Motor neuron (in vitro differentiated cells): ENCODE results near the gene UMPS. TPM values are rescaled to one million over a fixed set of nuclear protein-coding genes. Genes with fewer than 3 reads are reported as not detected.
"Not testable (repeated sequence)": the region's sequence is repeated elsewhere in the genome, so short reads cannot be mapped to it uniquely, and the experiment has no call there.

ENCODE experiments used
- ATAC-seq, 8 experiments: fragments of 200-7000 bp; cut with Tn5 transposase; replicated peaks in 6 of 8; 2 replicates each; pipeline ENCODE4 v1.8.0; 2021; ENCODE audit warnings: mild to moderate bottlenecking in 8 of 8, moderate library complexity in 8 of 8
- H3K27ac ChIP-seq, 2 donors: fragments of 250-450 bp; sonication (Bioruptor Pico); 2 replicates each; pipeline ENCODE4 v1.9.0; 2021; ENCODE audit warnings: antibody characterized with exemption in 2 of 2, mild to moderate bottlenecking in 2 of 2, moderate library complexity in 1 of 2
- H3K4me1 ChIP-seq, 2 donors: fragments of 250-450 bp; sonication (Bioruptor Pico); replicated peaks in 1 of 2; 2 replicates each; pipeline ENCODE4 v1.6.1; 2021; ENCODE audit warnings: antibody characterized with exemption in 2 of 2, mild to moderate bottlenecking in 2 of 2, moderate library complexity in 1 of 2
- H3K4me3 ChIP-seq, 5 donors: fragments of 250-450 bp; sonication (Bioruptor Pico); 2 replicates each; pipeline ENCODE4 v1.9.0; 2021; ENCODE audit warnings: antibody characterized with exemption in 5 of 5, mild to moderate bottlenecking in 5 of 5, moderate library complexity in 4 of 5
- WGBS, 10 experiments: fragments of 450-650 bp; shearing (Covaris generic); methylation state at CpG; one replicate each; pipeline ENCODE4 v1.0.0; 2022; 5-methylcytosine and 5-hydroxymethylcytosine counted together
- in situ Hi-C, 9 experiments: fragments of 400-800 bp; cut with MboI; loops; one replicate each; pipeline ENCODE4 v1.15.0; 2021; ENCODE audit warnings: low sequenced_read_pairs in 9 of 9, low pct_unique_long_range_greater_than_20kb in 2 of 9; ENCODE audit not compliant: unreplicated experiment in 9 of 9
- total RNA-seq, 8 experiments: library from RNA; unstranded; fragments of 300-600 nt; gene quantifications; 2 replicates each; pipeline versions ENCODE4 v1.2.3 to v1.2.4, GENCODE V29; 2022

Gene UMPS
- total RNA-seq, 8 experiments from 2014 or later: 12.6 to 34.2 (median 24.2) TPM

GRCh38 chr3:124696006-124696405 is 34.2 kb upstream of the UMPS start:
- 62 to 100% (median 89%) methylated on average over 1 to 4 of the region's 4 CpGs; no CpG with 5 or more reads in 3 of the 10 experiments for WGBS, 10 experiments

GRCh38 chr3:124697302-124697701 is 33.0 kb upstream of the UMPS start:
- Histone ChIP-seq H3K4me1 (peaks cover 0 to 6% of the 10 kb centered on the region in 2 donors), H3K27ac (no peak overlapping the region), H3K4me3 (no peak overlapping the region)
- 60 to 100% (median 90%) methylated on average over 1 to 4 of the region's 4 CpGs; no CpG with 5 or more reads in 5 of the 10 experiments for WGBS, 10 experiments
- in situ Hi-C loops: loop anchor here in 3 of 9 experiments (10.0 to 25.0 kb wide), 2 partner anchors 123 to 135 kb away; no protein-coding TSS in a partner anchor
- no peak for ATAC-seq

More at GRCh38 chr3:124696006-124696405, 34.2 kb upstream of the UMPS start:
- no peak for ATAC-seq
- no peak overlapping the region for H3K27ac ChIP-seq
- H3K4me3 ChIP-seq: no peak overlapping the region
- in situ Hi-C loops: loop anchor here in 3 of 9 experiments (10.0 to 25.0 kb wide), 2 partner anchors 121 to 134 kb away; no protein-coding TSS in a partner anchor
- peaks cover 0 to 6% of the 10 kb centered on the region in 2 donors for H3K4me1 ChIP-seq

- in situ Hi-C loops: loop anchor here in 3 of 9 experiments (10.0 to 25.0 kb wide), 2 partner anchors 123 to 136 kb away; no protein-coding TSS in a partner anchor
These were observed 32.1 kb upstream of the UMPS start for GRCh38 chr3:124698030-124698770.

GRCh38 chr3:124699051-124699450 is 31.2 kb upstream of the UMPS start:
- H3K4me3 ChIP-seq: no peak overlapping the region
- in situ Hi-C loops: loop anchor here in 3 of 9 experiments (10.0 to 25.0 kb wide), 2 partner anchors 124 to 137 kb away; no protein-coding TSS in a partner anchor
- no peak overlapping the region for H3K27ac ChIP-seq
- WGBS, 10 experiments: 56 to 100% (median 100%) methylated on average over 1 of the region's 1 CpG; no CpG with 5 or more reads in 1 of the 10 experiments
- peaks cover 0 to 6% of the 10 kb centered on the region in 2 donors for H3K4me1 ChIP-seq
- ATAC-seq: no peak

More at GRCh38 chr3:124698030-124698770, 32.1 kb upstream of the UMPS start:
- Histone ChIP-seq H3K4me3 (no peak overlapping the region), H3K27ac (no peak overlapping the region), H3K4me1 (peaks cover 0 to 6% of the 10 kb centered on the region in 2 donors)
- ATAC-seq: no peak
- 20 to 100% (median 79%) methylated on average over 1 to 8 of the region's 12 CpGs; no CpG with 5 or more reads in 1 of the 10 experiments for WGBS, 10 experiments

- Histone ChIP-seq H3K4me3 (no peak overlapping the region), H3K27ac (no peak overlapping the region), H3K4me1 (peaks cover 0 to 6% of the 10 kb centered on the region in 2 donors)
- ATAC-seq: peak in 1 of 8 experiments; percentile 81
- in situ Hi-C loops: loop anchor here in 3 of 9 experiments (10.0 to 25.0 kb wide), 2 partner anchors 125 to 138 kb away; no protein-coding TSS in a partner anchor
- WGBS, 10 experiments: 67 to 100% (median 92%) methylated on average over 1 to 10 of the region's 12 CpGs; no CpG with 5 or more reads in 1 of the 10 experiments
These were observed 30.4 kb upstream of the UMPS start for GRCh38 chr3:124699686-124700396.

GRCh38 chr3:124700880-124701684 is 29.2 kb upstream of the UMPS start:
- in situ Hi-C loops: no loop called here
- H3K4me3 ChIP-seq: no peak overlapping the region
- WGBS, 10 experiments: 72 to 91% (median 87%) methylated on average over 2 to 13 of the region's 15 CpGs; no CpG with 5 or more reads in 2 of the 10 experiments
- H3K4me1 ChIP-seq: peaks cover 0 to 6% of the 10 kb centered on the region in 2 donors
- ATAC-seq: peak in 6 of 8 experiments; percentile 38 to 88 (median 72)
- no peak overlapping the region for H3K27ac ChIP-seq

GRCh38 chr3:124701687-124702086 is 28.6 kb upstream of the UMPS start:
- H3K4me1 ChIP-seq: peaks cover 0 to 6% of the 10 kb centered on the region in 2 donors
- no peak overlapping the region for H3K27ac ChIP-seq
- H3K4me3 ChIP-seq: no peak overlapping the region
- WGBS, 10 experiments: 20 to 100% (median 80%) methylated on average over 1 to 4 of the region's 4 CpGs
- in situ Hi-C loops: no loop called here
- ATAC-seq: no peak

- 57 to 90% (median 84%) methylated on average over 2 to 7 of the region's 7 CpGs; no CpG with 5 or more reads in 2 of the 10 experiments for whole genome bisulfite sequencing, 10 experiments
- Histone ChIP-seq H3K27ac (no peak overlapping the region), H3K4me1 (peaks cover 0 to 8% of the 10 kb centered on the region in 2 donors), H3K4me3 (no peak overlapping the region)
- ATAC-seq: no peak
- in situ Hi-C loops: no loop called here
These were observed 27.3 kb upstream of the UMPS start for GRCh38 chr3:124702950-124703349.

GRCh38 chr3:124705552-124705951 is 24.7 kb upstream of the UMPS start:
- Histone ChIP-seq H3K27ac (no peak overlapping the region), H3K4me3 (no peak overlapping the region), H3K4me1 (peaks cover 0 to 4% of the 10 kb centered on the region in 2 donors)
- 17 to 60% methylated on average over 1 of the region's 1 CpG; no CpG with 5 or more reads in 8 of the 10 experiments for WGBS, 10 experiments
- no peak for ATAC-seq
- in situ Hi-C loops: no loop called here

GRCh38 chr3:124707223-124707622 is 23.0 kb upstream of the UMPS start:
- H3K27ac ChIP-seq: peak overlapping the region in 1 of 2 donors; percentile 18
- ATAC-seq, H3K4me3 ChIP-seq, H3K4me1 ChIP-seq, in situ Hi-C loops: not testable (repeated sequence)
- 83 to 100% (median 92%) methylated on average over 1 to 2 of the region's 2 CpGs; no CpG with 5 or more reads in 6 of the 10 experiments for WGBS, 10 experiments

- peak in 6 of 8 experiments; percentile 54 to 84 (median 74) for ATAC-seq
- WGBS, 10 experiments: 0 to 20% (median 0%) methylated on average over 1 of the region's 1 CpG; no CpG with 5 or more reads in 5 of the 10 experiments
- peak overlapping the region in 1 of 2 donors; percentile 37 for H3K27ac ChIP-seq
- no peak overlapping the region for H3K4me3 ChIP-seq
- H3K4me1 ChIP-seq: peaks cover 0 to 2% of the 10 kb centered on the region in 2 donors
- in situ Hi-C loops: no loop called here
These were observed 22.6 kb upstream of the UMPS start for GRCh38 chr3:124707656-124708062.

- no peak overlapping the region for H3K4me3 ChIP-seq
- no peaks in the 10 kb centered on the region for H3K4me1 ChIP-seq
- ATAC-seq: no peak
- in situ Hi-C loops: no loop called here
- WGBS, 10 experiments: 12 to 83% (median 61%) methylated on average over 1 to 10 of the region's 11 CpGs; no CpG with 5 or more reads in 2 of the 10 experiments
- H3K27ac ChIP-seq: no peak overlapping the region
These were observed 15.9 kb upstream of the UMPS start for GRCh38 chr3:124714223-124714853.
